SK-N-MC (cell line): ENCODE measurements around the gene POLR1A.

Experiments
- EZH2 ChIP-seq: fragments of 200-600 bp; sonication (generic); IDR thresholded peaks from one replicate; pipeline ENCODE4 v1.6.1; 2017; ENCODE audit warnings: antibody characterized with exemption
- FOXP2 ChIP-seq: optimal IDR thresholded peaks from 2 replicates; pipeline ENCODE3; 2011; ENCODE audit warnings: mild to moderate bottlenecking, moderate library complexity; ENCODE audit not compliant: insufficient read depth; ENCODE audit errors: extremely low read length, control extremely low read depth
- POLR2AphosphoS5 ChIP-seq: IDR thresholded peaks from 2 replicates; pipeline ENCODE4 v1.6.1; 2012; ENCODE audit warnings: mild to moderate bottlenecking, low read depth, low read length, borderline replicate concordance

DNA sequence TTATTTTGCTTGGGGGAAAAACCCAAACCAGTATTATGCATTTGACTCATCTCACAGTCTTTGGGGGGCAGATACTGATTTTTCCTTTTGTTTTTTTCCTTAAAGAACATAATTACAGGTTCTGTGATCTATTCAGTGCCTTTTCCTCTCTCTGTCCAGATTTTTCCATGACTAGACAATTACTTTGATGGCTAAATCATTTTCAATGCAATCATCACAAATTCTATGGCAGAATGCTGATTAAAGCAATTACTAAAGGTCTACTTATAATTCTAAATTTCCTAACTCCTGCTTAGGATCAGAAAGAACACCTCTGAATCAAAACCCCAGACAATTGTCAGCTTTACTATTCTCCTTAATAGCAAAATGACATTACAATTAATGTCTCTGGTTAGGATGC, 38.8 kb downstream of the POLR1A start:
- TF ChIP-seq POLR2AphosphoS5 (no peak), EZH2 (no peak), FOXP2 (no peak)
